ENCODE measurements around the gene LDLRAD3. TPM values are rescaled to one million over a fixed set of nuclear protein-coding genes. Genes with fewer than 3 reads are reported as not detected.

Gene LDLRAD3
- total and polyA plus RNA-seq, 12 donors: 5.4 to 16.7 (median 10.2) TPM

DNA sequence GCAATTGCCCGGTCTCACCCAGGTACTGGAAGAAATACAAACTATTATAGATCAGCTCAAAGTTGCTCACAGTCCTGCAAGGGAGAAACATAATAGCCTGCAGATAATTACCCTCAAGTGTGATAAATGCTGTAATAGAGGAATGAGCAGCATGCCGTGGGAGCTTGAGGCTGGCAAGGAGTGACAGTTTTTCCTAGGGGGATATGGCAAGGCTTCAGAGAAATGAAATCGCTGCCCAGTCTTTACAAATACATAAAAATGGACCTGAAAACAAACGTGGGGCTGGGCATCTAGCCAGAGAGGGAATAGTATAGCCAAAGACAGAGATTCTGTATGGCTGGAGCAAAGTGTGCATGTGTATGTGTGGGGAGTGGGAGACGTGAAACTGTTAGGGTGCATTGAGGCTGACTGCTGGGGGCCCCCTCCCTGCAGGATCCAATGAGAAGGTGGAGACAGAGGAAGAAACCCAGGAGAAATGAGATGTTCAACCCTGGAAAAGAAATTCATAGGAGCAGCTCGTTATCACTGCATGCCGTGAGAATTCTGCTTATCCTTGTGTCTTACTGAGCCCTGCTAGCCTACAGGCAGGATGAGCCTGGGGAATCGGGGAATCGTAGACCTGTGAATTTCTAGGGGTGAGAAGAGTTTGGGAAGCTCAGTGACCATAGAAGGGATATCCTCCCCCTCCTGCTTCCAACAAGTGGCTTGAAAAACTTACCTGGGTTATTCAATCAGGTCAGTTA is 167.0 kb downstream of the LDLRAD3 start:
- no peak overlapping the region for H3K4me3 ChIP-seq
- 78 to 89% (median 81%) methylated on average over 9 of the region's 9 CpGs for WGBS, 4 donors
- H3K4me1 ChIP-seq (replicated peaks in 1 of 2): no peaks in the 10 kb centered on the region
- no peak for DNase-seq
- H3K9me3 ChIP-seq (replicated peaks in 1 of 3): no peaks in the 10 kb centered on the region
- H3K36me3 ChIP-seq (replicated peaks in 1 of 2): no peaks in the 10 kb centered on the region
- H3K27ac ChIP-seq: no peak overlapping the region
- intact Hi-C loops (cut with DNase I): no loop called here
- TF ChIP-seq POLR2A (IDR thresholded peaks at IDR 0.05) (no peak), CTCF (IDR thresholded peaks at IDR 0.05) (no peak)
- no peaks in the 10 kb centered on the region for H3K27me3 ChIP-seq

DNA sequence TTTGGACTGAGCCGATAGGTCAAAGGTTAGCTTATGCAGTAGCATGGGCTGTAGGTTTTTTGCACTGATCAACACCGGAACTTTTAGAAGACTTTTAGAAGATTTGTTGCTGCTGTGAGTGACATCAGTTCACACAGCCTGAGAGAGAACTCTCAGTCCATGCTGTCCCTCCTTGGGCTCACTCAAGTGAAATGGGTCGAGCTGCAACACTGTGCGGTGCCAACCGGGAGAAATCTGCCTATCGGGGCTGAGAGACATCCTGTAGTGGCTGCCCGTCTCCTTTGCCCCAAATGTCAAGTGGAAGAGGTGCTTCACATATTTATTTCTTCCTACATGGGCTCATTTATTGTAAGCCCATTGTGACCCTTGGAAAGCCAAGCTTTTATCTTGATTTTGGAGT is 170.2 kb downstream of the LDLRAD3 start:
- WGBS, 4 donors: 81 to 92% (median 85%) methylated on average over 7 of the region's 7 CpGs
- Histone ChIP-seq H3K4me3 (no peak overlapping the region), H3K9me3 (replicated peaks in 1 of 3) (no peaks in the 10 kb centered on the region), H3K27me3 (no peaks in the 10 kb centered on the region), H3K36me3 (replicated peaks in 1 of 2) (no peaks in the 10 kb centered on the region), H3K27ac (no peak overlapping the region), H3K4me1 (replicated peaks in 1 of 2) (no peaks in the 10 kb centered on the region)
- no peak for DNase-seq
- TF ChIP-seq CTCF (IDR thresholded peaks at IDR 0.05) (no peak), POLR2A (IDR thresholded peaks at IDR 0.05) (no peak)
- intact Hi-C loops (cut with DNase I): no loop called here

- H3K4me3 ChIP-seq: no peak overlapping the region
Measured at GRCh38 chr11:36115378-36115801, 171.5 kb downstream of the LDLRAD3 start.

GRCh38 chr11:36116161-36116560 is 172.3 kb downstream of the LDLRAD3 start:
- Histone ChIP-seq H3K27me3 (no peaks in the 10 kb centered on the region), H3K4me1 (replicated peaks in 1 of 2) (no peaks in the 10 kb centered on the region), H3K4me3 (no peak overlapping the region), H3K9me3 (replicated peaks in 1 of 3) (no peaks in the 10 kb centered on the region), H3K27ac (no peak overlapping the region), H3K36me3 (replicated peaks in 1 of 2) (no peaks in the 10 kb centered on the region)
- DNase-seq: peak in 2 of 7 donors; percentile 21 to 30
- TF ChIP-seq CTCF (IDR thresholded peaks at IDR 0.05) (no peak), POLR2A (IDR thresholded peaks at IDR 0.05) (no peak)
- intact Hi-C loops (cut with DNase I): no loop called here
- 71 to 80% (median 74%) methylated on average over 6 of the region's 6 CpGs for WGBS, 4 donors

More at GRCh38 chr11:36115378-36115801, 171.5 kb downstream of the LDLRAD3 start:
- TF ChIP-seq POLR2A (IDR thresholded peaks at IDR 0.05) (no peak), CTCF (IDR thresholded peaks at IDR 0.05) (no peak)
- no peak for DNase-seq
- Histone ChIP-seq H3K9me3 (replicated peaks in 1 of 3) (no peaks in the 10 kb centered on the region), H3K36me3 (replicated peaks in 1 of 2) (no peaks in the 10 kb centered on the region), H3K27me3 (no peaks in the 10 kb centered on the region), H3K27ac (no peak overlapping the region), H3K4me1 (replicated peaks in 1 of 2) (no peaks in the 10 kb centered on the region)
- intact Hi-C loops (cut with DNase I): no loop called here
- WGBS, 4 donors: 90 to 97% (median 95%) methylated on average over 8 to 9 of the region's 9 CpGs

Measured in adrenal gland (tissue), 12 donors.